Measurements from ENCODE around the gene SEL1L3. TPM values are rescaled to one million over a fixed set of nuclear protein-coding genes. Genes with fewer than 3 reads are reported as not detected.

Gene SEL1L3
- total RNA-seq, 1 donor from 2014 or later, result 3.2 TPM

GRCh38 chr4:25807102-25807728 is 55.6 kb downstream of the SEL1L3 start:
- ATAC-seq (ENCODE audit: poor library complexity) (no peak), DNase-seq (no peak)
- intact Hi-C loops (cut with DNase I), result no loop called here

- ATAC-seq (ENCODE audit: poor library complexity) (no peak), DNase-seq (no peak)
- intact Hi-C loops (cut with DNase I), result no loop called here
Measured at GRCh38 chr4:25805255-25805860, 57.4 kb downstream of the SEL1L3 start.

- ATAC-seq (ENCODE audit: poor library complexity) (peak; percentile 39), DNase-seq (no peak)
- intact Hi-C loops (cut with DNase I), result no loop called here
Measured at GRCh38 chr4:25803720-25804225, 59.0 kb downstream of the SEL1L3 start.

- intact Hi-C loops (cut with DNase I), result no loop called here
- ATAC-seq (ENCODE audit: poor library complexity), result no peak
- DNase-seq, result no peak
Measured at GRCh38 chr4:25801594-25801993, 61.2 kb downstream of the SEL1L3 start.

GRCh38 chr4:25800245-25800644 is 62.5 kb downstream of the SEL1L3 start:
- intact Hi-C loops (cut with DNase I), result no loop called here
- no peak for ATAC-seq (ENCODE audit: poor library complexity)
- DNase-seq, result no peak

- intact Hi-C loops (cut with DNase I), result no loop called here
- ATAC-seq (ENCODE audit: poor library complexity) (no peak), DNase-seq (no peak)
Measured at GRCh38 chr4:25799522-25799921, 63.3 kb downstream of the SEL1L3 start.

GRCh38 chr4:25797136-25797535 is 65.7 kb downstream of the SEL1L3 start:
- intact Hi-C loops (cut with DNase I), result no loop called here
- DNase-seq (no peak), ATAC-seq (ENCODE audit: poor library complexity) (no peak)

- intact Hi-C loops (cut with DNase I), result no loop called here
- DNase-seq, result no peak
- ATAC-seq (ENCODE audit: poor library complexity), result no peak
Measured at GRCh38 chr4:25795566-25796454, 67.0 kb downstream of the SEL1L3 start.

GRCh38 chr4:25795091-25795490 is 67.7 kb downstream of the SEL1L3 start:
- intact Hi-C loops (cut with DNase I), result no loop called here
- no peak for ATAC-seq (ENCODE audit: poor library complexity)
- DNase-seq, result no peak

GRCh38 chr4:25792876-25793275 is 69.9 kb downstream of the SEL1L3 start:
- no peak for ATAC-seq (ENCODE audit: poor library complexity)
- DNase-seq, result no peak
- intact Hi-C loops (cut with DNase I), result no loop called here

GRCh38 chr4:25792200-25792791 is 70.5 kb downstream of the SEL1L3 start:
- intact Hi-C loops (cut with DNase I), result no loop called here
- ATAC-seq (ENCODE audit: poor library complexity) (peak; percentile 41), DNase-seq (no peak)

- intact Hi-C loops (cut with DNase I), result no loop called here
- no peak for DNase-seq
- ATAC-seq (ENCODE audit: poor library complexity), result no peak
Measured at GRCh38 chr4:25790024-25790423, 72.8 kb downstream of the SEL1L3 start.

- intact Hi-C loops (cut with DNase I), result no loop called here
- ATAC-seq (ENCODE audit: poor library complexity), result no peak
- DNase-seq, result no peak
Measured at GRCh38 chr4:25788703-25789238, 74.0 kb downstream of the SEL1L3 start.

GRCh38 chr4:25786497-25787065 is 76.2 kb downstream of the SEL1L3 start:
- no peak for DNase-seq
- ATAC-seq (ENCODE audit: poor library complexity), result no peak
- intact Hi-C loops (cut with DNase I), result no loop called here

- DNase-seq (no peak), ATAC-seq (ENCODE audit: poor library complexity) (no peak)
- intact Hi-C loops (cut with DNase I), result no loop called here
Measured at GRCh38 chr4:25783943-25784342, 78.8 kb downstream of the SEL1L3 start.

- DNase-seq (no peak), ATAC-seq (ENCODE audit: poor library complexity) (no peak)
- intact Hi-C loops (cut with DNase I), result no loop called here
Measured at GRCh38 chr4:25783126-25783525, 79.7 kb downstream of the SEL1L3 start.

GRCh38 chr4:25782482-25782881 is 80.3 kb downstream of the SEL1L3 start:
- DNase-seq (no peak), ATAC-seq (ENCODE audit: poor library complexity) (no peak)
- intact Hi-C loops (cut with DNase I), result no loop called here

GRCh38 chr4:25779021-25779420 is 83.8 kb downstream of the SEL1L3 start:
- DNase-seq (no peak), ATAC-seq (ENCODE audit: poor library complexity) (no peak)
- intact Hi-C loops (cut with DNase I), result no loop called here

- intact Hi-C loops (cut with DNase I), result no loop called here
- DNase-seq (no peak), ATAC-seq (ENCODE audit: poor library complexity) (no peak)
Measured at GRCh38 chr4:25776795-25777194, 86.0 kb downstream of the SEL1L3 start.

Measured in Right ventricle myocardium superior (tissue), 1 donor.